ENCODE data around the gene COL4A3.

DNA sequence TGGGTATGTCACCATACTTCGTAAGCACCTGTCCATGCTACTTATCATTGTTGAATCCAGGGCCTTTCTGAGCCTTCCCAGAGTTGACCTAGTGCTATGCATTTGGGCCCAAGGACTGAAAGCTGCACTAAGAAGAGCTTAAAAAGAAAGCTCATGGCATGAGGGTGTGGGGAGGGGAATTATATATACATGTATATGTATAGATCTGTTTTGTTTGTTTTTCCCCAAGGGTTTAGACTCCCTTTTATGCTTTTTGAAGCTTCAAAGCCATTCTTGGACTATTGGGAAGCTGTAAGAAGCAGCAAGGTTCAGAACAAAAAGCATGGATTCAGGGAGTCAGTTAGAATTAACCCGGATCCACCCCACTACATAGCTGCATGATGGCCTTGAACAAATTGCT, 183.9 kb downstream of the COL4A3 start:
- TF ChIP-seq, protein P1, sequence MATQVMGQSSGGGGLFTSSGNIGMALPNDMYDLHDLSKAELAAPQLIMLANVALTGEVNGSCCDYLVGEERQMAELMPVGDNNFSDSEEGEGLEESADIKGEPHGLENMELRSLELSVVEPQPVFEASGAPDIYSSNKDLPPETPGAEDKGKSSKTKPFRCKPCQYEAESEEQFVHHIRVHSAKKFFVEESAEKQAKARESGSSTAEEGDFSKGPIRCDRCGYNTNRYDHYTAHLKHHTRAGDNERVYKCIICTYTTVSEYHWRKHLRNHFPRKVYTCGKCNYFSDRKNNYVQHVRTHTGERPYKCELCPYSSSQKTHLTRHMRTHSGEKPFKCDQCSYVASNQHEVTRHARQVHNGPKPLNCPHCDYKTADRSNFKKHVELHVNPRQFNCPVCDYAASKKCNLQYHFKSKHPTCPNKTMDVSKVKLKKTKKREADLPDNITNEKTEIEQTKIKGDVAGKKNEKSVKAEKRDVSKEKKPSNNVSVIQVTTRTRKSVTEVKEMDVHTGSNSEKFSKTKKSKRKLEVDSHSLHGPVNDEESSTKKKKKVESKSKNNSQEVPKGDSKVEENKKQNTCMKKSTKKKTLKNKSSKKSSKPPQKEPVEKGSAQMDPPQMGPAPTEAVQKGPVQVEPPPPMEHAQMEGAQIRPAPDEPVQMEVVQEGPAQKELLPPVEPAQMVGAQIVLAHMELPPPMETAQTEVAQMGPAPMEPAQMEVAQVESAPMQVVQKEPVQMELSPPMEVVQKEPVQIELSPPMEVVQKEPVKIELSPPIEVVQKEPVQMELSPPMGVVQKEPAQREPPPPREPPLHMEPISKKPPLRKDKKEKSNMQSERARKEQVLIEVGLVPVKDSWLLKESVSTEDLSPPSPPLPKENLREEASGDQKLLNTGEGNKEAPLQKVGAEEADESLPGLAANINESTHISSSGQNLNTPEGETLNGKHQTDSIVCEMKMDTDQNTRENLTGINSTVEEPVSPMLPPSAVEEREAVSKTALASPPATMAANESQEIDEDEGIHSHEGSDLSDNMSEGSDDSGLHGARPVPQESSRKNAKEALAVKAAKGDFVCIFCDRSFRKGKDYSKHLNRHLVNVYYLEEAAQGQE (IDR thresholded peaks at IDR 0.05; ENCODE audit: insufficient read depth in 1 of 2, low read depth in 2 of 2, low read length in 2 of 2): no peak
- no peak for TF ChIP-seq SIN3A (IDR thresholded peaks at IDR 0.05; ENCODE audit: borderline replicate concordance, insufficient read depth, low read length)
- TF ChIP-seq POLR2AphosphoS5 (IDR thresholded peaks at IDR 0.05; ENCODE audit: low read depth, low read length): no peak
- no peak for TF ChIP-seq TAF1 (IDR thresholded peaks at IDR 0.05; ENCODE audit: borderline replicate concordance, insufficient read depth, low read length)

Measured in PFSK-1 (cell line).